HG03139 (cell line): ENCODE results near the gene LARP4B.
"Not testable (repeated sequence)": the region's sequence is repeated elsewhere in the genome, so short reads cannot be mapped to it uniquely, and the experiment has no call there.

Experiments used
- ATAC-seq: cut with Tn5 transposase; IDR thresholded peaks from one replicate; pipeline ENCODE4 v1.9.1; 2021; ENCODE audit not compliant: unreplicated experiment

The LARP4B gene

GRCh38 chr10:958856-959255, 27.4 kb upstream of the LARP4B start:
- ATAC-seq = no peak

GRCh38 chr10:958106-958505, 26.6 kb upstream of the LARP4B start:
- no peak for ATAC-seq

GRCh38 chr10:955820-956217, 24.3 kb upstream of the LARP4B start:
- no peak for ATAC-seq

GRCh38 chr10:955127-955819, 23.8 kb upstream of the LARP4B start:
- no peak for ATAC-seq

GRCh38 chr10:954396-954795, 22.9 kb upstream of the LARP4B start:
- ATAC-seq = no peak

GRCh38 chr10:953836-954235, 22.3 kb upstream of the LARP4B start:
- no peak for ATAC-seq

GRCh38 chr10:949446-949845, 17.9 kb upstream of the LARP4B start:
- no peak for ATAC-seq

GRCh38 chr10:948347-948746, 16.8 kb upstream of the LARP4B start:
- no peak for ATAC-seq

GRCh38 chr10:947881-948280, 16.4 kb upstream of the LARP4B start:
- no peak for ATAC-seq

- no peak for ATAC-seq
Observed at GRCh38 chr10:947051-947450, 15.5 kb upstream of the LARP4B start.

GRCh38 chr10:945778-946177, 14.3 kb upstream of the LARP4B start:
- ATAC-seq = no peak

- no peak for ATAC-seq
Observed at GRCh38 chr10:944034-944831, 12.7 kb upstream of the LARP4B start.

- ATAC-seq = no peak
Observed at GRCh38 chr10:943334-944033, 12.0 kb upstream of the LARP4B start.

GRCh38 chr10:938941-939678, 7.6 kb upstream of the LARP4B start:
- no peak for ATAC-seq

- no peak for ATAC-seq
Observed at GRCh38 chr10:934746-935406, 3.4 kb upstream of the LARP4B start.

- ATAC-seq = not testable (repeated sequence)
Observed at GRCh38 chr10:934165-934564, 2.7 kb upstream of the LARP4B start.

GRCh38 chr10:932589-932988, 1.1 kb upstream of the LARP4B start:
- ATAC-seq = no peak

GRCh38 chr10:930625-931325, 730 bp downstream of the LARP4B start:
- ATAC-seq = peak; percentile 14

- no peak for ATAC-seq
Observed at GRCh38 chr10:929960-930624, 1.4 kb downstream of the LARP4B start.

- no peak for ATAC-seq
Observed at GRCh38 chr10:927131-927530, 4.4 kb downstream of the LARP4B start.
